Measurements from ENCODE around the gene SLC8A3.

DNA sequence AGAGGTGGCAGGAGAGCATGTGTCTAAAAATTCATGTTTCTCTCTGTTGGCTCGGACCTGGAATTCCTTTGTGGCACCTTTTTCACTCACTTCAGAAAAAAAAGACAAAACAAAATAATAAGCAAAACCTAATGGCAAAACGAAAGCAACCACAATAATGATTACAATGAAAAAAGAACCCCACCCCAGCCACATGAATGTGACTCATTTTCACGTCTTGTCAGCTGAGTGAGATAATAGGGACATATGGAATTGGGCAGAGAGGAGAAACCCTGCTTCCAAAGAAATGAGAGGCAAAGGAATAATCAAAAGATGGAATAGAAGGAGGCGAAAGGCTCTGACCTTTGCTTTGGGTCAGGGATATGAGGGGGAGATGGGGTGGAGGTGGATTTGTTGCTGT, 143.4 kb downstream of the SLC8A3 start:
- TF ChIP-seq, protein P1, sequence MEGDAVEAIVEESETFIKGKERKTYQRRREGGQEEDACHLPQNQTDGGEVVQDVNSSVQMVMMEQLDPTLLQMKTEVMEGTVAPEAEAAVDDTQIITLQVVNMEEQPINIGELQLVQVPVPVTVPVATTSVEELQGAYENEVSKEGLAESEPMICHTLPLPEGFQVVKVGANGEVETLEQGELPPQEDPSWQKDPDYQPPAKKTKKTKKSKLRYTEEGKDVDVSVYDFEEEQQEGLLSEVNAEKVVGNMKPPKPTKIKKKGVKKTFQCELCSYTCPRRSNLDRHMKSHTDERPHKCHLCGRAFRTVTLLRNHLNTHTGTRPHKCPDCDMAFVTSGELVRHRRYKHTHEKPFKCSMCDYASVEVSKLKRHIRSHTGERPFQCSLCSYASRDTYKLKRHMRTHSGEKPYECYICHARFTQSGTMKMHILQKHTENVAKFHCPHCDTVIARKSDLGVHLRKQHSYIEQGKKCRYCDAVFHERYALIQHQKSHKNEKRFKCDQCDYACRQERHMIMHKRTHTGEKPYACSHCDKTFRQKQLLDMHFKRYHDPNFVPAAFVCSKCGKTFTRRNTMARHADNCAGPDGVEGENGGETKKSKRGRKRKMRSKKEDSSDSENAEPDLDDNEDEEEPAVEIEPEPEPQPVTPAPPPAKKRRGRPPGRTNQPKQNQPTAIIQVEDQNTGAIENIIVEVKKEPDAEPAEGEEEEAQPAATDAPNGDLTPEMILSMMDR (IDR thresholded peaks at IDR 0.05; ENCODE audit: low read depth, low read length), result no peak
- no peak for TF ChIP-seq EZH2phosphoT487 (IDR thresholded peaks at IDR 0.05; ENCODE audit: low read depth)
